GM21447 (cell line): ENCODE results near the gene TUBGCP3.
"Not testable (repeated sequence)": the region's sequence is repeated elsewhere in the genome, so short reads cannot be mapped to it uniquely, and the experiment has no call there.

Source experiments
- ATAC-seq: cut with Tn5 transposase; IDR thresholded peaks from one replicate; pipeline ENCODE4 v1.9.1; 2021; ENCODE audit not compliant: unreplicated experiment

Gene TUBGCP3, protein sequence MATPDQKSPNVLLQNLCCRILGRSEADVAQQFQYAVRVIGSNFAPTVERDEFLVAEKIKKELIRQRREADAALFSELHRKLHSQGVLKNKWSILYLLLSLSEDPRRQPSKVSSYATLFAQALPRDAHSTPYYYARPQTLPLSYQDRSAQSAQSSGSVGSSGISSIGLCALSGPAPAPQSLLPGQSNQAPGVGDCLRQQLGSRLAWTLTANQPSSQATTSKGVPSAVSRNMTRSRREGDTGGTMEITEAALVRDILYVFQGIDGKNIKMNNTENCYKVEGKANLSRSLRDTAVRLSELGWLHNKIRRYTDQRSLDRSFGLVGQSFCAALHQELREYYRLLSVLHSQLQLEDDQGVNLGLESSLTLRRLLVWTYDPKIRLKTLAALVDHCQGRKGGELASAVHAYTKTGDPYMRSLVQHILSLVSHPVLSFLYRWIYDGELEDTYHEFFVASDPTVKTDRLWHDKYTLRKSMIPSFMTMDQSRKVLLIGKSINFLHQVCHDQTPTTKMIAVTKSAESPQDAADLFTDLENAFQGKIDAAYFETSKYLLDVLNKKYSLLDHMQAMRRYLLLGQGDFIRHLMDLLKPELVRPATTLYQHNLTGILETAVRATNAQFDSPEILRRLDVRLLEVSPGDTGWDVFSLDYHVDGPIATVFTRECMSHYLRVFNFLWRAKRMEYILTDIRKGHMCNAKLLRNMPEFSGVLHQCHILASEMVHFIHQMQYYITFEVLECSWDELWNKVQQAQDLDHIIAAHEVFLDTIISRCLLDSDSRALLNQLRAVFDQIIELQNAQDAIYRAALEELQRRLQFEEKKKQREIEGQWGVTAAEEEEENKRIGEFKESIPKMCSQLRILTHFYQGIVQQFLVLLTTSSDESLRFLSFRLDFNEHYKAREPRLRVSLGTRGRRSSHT

DNA sequence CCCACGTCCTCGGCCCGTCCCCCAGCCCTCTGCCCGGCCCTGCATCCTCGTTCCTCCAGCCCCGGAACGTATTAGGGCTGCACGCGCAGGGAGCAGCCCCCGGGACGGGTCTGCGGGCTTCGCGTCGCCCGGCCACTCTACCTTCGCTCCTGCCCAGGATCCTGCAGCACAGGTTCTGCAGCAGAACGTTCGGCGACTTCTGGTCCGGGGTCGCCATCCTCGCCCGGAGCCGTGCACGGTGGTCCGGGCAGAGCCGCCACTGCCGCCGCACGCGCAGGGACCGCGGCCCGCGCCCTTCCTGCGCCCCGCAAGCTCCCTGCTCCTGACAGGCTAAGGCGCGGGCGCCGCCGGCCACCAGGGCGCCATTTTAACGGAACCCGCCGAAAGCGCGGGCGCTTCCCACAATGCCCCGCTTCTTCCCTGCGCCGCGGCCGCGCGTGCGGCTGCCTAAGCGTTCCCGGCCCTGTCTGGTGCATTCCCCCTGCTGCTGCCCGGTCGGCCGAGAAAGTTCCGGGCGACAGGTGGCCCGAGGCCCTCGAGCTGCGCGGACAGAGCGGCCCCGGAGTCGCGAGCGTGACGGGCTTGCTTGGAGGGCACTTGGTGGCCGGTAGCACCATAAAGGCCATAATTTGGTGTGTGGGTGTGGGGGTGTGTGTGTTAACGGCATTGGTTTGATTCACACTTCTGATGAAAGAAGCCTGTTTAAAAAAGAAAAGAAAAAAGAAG, at the start of gene TUBGCP3:
Gene TUBGCP3, minus strand, starts transcription at position 390 of the 726 bp plus-strand sequence. Its CDS starts 173 bp downstream, at position 217.
- ATAC-seq, result peak; percentile 69

DNA sequence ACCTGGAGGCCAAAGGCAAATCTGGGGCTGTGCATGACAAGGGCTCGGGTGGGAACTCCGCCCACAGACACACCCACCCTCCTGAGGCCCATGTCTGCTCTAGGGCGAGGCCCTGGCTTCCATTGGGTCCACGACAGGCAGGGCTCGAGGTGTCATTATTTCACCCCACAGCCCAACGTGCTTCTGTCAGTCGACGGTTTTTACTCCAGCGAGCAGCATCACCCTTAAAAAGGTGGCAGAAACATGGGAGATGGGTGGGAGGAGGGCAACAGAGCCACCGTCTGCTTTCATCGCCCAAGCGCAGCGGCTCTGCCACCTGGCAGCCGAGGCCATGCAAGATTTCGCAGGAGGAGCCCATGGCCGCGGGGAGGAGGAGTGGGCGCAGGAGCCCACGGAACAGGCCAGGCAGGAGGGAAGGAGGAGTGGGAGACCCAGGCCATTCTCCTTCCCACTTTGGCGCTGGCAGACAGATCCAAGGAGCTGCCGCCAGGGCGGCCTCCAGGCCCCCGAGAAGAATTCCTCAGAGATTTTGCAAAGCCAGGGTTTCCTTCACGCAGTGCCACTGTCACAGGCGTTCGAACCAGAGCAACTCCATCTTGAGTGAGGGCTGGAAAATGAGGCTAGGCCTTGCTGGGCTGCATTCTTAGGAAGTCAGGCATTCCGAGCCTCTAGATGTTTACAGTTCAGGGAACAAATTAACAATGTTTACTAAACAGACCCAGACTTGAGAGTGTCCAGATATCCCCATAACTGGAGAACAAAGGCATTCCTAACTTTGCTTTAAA, 49.3 kb upstream of the TUBGCP3 start:
- no peak for ATAC-seq

DNA sequence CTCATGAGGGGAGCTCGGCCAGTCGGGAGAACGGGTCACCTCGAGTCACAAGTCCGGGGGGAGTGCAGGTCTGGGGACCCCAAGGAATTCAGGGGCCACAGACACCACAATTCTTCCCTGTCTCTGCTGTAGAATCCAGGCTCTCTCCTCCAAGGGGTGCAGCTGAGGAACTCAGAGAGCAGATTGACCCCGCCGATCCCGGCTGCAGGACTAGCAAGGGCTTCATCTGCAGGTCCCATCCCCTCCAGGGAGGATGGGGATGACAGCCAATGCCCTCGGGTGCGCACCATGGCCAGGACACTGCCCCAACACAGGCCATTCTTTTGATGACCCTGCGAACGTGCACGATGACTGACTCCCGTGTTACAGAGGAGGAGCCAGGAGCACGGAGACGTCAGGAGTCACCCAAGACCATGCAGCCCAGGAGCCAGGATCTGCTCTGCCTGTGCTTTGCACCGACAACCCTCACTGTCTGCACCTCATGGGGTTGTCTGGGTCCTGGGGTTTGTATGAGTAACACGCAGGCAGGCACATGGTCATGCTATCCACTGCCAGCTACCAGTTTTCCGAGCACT, 48.5 kb upstream of the TUBGCP3 start:
- no peak for ATAC-seq

DNA sequence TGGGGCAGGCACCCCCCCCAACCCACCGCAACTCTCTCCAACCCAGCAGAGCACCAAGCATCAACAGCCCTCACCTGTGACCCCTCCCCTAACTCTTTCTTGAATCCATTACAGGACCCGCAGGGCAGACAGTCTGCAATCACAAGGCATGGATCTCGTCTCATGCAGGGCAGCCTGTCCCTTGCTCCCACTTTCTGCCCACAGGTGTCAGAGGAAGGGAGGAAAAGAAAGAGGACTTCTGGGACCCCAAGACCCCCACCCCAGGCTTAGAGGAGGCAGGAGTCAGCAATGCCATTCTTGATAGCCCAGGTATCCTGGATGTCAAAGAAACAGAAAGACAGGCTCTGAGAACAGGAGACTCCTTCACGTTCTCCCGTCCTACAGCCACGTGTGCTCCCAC, 47.4 kb upstream of the TUBGCP3 start:
- no peak for ATAC-seq

DNA sequence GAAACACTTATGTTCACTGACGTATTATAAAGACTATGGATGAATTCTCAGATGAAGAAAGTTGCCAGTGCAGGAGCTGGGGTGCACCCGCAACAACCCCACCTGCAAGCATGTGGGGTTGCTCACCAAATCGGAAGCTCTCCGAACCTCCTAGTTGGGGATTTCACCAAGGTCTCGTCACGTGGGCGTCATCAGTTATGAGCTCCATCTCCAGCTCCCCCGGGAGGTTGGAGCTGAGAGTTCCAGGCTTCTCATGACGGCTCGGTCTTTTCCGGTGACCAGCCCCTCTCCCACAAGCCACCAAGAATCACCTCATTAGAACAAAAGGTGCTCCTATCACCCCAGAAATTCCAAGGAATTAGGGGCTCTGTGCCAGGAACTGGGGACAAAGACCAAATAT, 46.1 kb upstream of the TUBGCP3 start:
- no peak for ATAC-seq

DNA sequence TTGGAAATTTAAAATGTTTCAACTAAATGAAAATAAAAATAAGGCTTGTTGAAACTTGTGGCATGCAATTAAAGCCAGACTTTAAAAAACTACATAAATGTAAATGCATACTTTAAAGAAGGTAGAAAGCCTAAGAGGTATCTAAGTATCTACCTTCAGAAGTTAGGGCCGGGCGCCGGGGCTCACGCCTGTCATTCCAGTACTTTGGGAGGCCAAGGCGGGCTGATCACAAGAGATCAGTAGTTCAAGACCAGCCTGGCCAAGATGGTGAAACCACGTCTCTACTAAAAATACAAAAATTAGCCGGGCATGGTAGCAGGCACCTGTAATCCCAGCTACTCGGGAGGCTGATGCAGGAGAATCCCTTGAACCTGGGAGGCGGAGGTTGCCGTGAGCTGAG, 42.3 kb upstream of the TUBGCP3 start:
- ATAC-seq, result not testable (repeated sequence)

DNA sequence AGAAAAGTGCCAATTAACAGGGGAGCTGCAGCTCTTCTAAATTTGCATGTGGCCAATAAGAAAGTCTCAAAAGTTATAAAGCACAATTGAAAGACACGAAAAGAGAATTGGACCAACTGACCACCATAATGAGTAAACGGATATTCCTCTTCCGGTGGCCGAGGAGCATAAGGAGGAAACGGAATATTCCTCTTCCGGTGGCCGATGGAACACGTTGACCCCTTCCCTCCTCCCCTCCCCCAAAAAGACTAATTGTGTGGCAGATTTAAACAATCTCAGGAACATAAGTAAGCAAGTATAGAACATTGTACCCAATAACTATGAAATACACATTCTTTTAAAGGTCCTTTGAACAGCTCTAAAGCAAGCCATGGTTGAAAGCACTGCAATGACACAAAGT, 41.2 kb upstream of the TUBGCP3 start:
- no peak for ATAC-seq

DNA sequence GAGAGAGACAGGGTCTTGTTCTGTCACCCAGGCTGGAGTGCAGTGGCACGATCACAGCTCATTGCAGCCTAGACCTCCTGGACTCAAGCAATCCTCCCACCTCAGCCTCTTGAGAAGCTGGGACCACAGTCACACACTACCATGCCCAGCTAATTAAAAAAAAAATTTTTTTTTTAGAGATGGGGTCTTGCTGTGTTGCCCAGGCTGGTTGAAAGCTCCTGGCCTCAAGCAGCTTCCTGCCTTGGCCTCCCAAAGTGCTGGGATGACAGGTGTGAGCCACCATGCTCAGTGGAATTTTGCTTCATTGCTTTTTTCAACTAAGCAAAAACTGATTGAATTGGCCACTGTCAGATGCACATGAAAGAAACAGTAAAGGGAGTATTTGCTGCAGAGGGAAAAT, 39.7 kb upstream of the TUBGCP3 start:
- not testable (repeated sequence) for ATAC-seq

DNA sequence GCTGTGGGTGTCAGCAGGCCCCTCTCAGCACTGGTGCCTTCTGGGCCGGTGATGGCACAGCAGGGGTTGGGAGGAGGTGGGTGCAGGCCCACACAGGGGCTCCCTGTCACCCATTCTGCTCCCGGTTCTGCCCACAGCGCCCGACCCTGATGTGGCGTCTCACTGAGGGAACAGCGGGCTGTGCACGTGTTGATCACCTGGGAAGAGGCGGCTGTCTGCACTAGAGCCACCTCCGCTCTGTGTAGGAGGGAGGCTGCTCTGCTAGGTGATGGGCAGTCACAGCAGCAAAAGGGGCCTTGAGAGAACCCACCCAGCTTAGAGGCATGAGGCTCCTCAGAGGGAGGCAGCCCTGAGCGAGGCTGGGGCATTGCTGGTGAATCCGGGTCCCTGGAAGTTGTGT, 39.2 kb upstream of the TUBGCP3 start:
- ATAC-seq, result no peak

DNA sequence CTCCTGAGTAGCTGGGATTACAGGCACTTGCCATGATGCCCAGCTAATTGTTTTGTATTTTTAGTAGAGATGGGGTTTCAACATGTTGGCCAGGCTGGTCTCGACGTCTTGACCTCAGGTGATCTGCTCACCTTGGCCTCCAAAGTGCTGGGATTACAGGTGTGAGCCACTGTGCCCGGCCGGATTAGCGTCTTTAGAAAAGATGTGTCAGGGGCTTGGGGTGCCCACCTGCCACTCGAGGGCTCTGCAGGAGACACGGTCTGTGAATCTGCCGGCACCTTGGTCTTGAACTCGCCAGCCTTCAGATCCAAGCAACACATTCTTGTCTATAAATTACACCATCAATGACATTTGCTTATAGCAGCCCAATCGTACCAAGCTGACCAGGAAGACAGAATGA, 38.8 kb upstream of the TUBGCP3 start:
- ATAC-seq, result no peak

DNA sequence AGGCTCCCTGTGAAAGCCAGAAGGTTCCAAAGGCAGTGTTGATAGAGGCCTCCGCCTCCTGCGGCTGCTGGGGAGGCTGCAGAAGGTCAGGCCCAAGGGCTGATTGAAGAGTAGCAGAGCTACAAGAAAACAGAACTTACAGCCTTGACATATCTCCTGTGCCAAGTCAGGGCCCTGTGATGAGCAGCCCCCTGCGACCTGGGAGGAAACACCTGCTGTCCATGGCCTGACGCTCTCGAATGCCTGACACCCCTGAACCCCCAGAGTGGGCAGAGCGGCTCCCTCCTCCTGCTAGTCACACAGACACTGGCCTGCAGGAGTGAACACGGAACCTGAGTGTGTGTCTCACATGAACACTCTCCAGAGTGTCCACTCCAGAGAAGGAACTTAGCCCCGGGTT, 38.2 kb upstream of the TUBGCP3 start:
- no peak for ATAC-seq

DNA sequence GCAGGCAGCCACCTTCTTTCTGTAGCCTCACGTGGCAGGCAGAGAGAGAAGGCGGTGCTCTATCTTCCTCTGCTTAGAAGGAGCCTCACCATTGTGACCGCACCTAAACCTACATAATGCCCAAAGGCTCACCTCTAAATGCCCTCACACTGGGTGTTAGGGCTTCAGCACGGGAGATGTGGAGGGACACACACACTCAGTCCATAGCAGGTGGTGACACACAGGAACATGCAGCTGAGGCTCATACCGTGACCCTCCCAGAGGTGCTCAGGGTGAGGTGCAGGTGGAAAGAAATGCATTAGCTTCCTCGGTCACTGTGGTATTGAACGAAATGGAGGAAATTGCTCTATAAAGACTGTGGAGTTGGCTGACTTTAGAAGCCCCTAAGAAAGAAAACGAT, 37.7 kb upstream of the TUBGCP3 start:
- ATAC-seq, result no peak

DNA sequence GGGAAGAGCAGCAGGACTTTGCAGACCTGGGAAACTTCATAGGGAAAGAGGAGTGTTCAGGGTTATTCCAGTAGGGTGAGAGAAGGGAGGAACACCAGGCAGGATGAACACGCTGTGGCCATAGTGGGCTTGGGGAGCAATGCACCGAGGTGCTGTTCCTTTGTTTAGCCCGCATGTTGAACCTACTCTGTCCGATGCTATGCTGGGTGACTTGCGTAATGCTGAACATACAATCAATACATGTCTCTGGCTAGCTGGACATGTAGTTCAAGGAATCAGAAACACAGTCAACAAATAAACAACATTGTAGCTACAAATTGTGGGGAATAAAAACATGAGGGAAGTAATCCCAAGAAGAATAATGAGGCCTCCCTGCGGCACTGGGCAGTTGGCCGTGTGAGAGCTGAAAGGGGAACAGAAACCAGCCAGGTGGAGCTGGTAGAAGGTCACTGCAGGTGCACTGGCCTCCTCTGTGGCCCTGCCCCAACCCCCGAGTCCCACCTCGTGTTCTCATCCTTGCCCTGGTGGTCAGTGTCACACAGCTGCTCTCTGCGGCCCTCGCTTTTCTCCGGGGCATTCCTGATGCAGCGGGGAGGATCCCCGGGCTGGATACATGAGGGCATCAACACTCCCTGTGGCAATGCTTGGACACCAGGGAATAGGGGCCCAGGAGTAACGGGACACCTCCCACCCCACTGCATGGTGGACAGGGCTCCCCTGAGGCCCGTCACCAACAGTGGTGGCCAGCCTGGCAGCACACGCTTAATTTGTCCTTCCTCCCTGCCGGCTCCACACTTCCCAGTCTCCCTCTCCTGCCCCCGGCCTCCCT, 36.9 kb upstream of the TUBGCP3 start:
- no peak for ATAC-seq

DNA sequence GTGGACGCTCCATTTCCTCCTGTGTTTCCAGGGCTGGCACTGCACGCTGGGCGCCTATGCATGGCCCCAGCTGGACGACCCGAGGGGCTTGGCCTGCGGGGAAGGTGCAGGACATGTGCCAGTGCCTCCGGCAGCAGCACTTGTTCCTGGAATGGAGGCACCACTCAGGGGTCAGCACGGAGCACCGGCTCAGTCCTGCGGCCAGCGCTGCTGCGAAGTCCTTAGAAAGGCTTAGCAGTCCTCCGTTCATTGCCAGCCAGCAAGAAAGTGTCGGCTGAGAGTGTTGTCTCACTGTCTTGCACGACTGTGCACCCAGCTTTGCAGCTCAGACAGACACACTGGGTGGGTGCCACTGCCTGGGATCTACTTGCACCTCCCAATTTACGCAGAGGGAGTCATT, 36.1 kb upstream of the TUBGCP3 start:
- ATAC-seq, result no peak

DNA sequence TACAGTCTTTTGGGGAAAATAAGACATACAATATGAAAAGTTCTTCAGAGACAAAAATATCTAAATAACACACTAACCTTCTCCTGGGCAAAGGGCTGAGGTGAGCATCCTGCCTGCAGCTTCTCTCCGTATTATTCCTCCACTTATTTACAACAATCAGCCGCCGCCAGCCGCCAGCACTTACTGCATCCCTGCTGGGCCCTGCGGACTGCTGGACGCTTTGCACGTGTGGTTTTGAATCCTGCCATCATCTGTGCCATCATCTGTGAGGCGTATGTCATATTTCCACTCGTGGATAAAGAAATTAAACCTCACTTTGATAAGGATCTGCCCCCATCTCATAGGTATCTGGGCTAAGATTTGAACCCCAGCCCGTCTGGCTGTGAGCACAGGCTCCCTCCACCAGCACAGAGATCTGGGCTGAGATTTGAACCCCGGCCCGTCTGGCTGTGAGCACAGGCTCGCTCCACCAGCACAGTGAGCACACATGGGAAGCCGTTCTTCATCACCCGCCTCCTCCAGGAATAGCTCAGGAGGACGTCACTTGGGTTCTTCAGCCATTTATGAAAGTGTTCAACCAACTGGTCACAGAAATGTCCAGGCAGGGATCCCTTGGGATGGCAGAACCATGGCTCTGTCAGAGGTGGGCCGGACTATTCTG, 35.2 kb upstream of the TUBGCP3 start:
- no peak for ATAC-seq

DNA sequence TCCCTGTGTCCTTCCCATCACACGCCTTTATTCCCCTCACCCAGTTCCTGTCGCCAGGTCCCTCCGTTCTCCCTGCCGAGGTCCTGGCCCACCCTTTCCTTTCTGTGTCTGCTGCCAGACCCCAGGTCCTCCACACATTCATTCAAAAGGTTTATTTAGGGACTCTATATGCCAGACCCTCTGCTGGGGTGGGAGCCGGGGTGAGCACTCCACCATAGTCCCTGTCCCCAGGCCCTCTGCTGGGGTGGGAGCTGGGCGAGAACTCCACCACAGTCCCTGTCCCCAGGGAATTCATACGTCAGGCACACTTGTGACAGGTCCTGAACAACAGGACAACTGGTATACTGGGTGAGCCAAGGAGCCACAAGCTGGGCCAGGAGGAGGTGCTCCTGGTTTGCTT, 34.4 kb upstream of the TUBGCP3 start:
- no peak for ATAC-seq

DNA sequence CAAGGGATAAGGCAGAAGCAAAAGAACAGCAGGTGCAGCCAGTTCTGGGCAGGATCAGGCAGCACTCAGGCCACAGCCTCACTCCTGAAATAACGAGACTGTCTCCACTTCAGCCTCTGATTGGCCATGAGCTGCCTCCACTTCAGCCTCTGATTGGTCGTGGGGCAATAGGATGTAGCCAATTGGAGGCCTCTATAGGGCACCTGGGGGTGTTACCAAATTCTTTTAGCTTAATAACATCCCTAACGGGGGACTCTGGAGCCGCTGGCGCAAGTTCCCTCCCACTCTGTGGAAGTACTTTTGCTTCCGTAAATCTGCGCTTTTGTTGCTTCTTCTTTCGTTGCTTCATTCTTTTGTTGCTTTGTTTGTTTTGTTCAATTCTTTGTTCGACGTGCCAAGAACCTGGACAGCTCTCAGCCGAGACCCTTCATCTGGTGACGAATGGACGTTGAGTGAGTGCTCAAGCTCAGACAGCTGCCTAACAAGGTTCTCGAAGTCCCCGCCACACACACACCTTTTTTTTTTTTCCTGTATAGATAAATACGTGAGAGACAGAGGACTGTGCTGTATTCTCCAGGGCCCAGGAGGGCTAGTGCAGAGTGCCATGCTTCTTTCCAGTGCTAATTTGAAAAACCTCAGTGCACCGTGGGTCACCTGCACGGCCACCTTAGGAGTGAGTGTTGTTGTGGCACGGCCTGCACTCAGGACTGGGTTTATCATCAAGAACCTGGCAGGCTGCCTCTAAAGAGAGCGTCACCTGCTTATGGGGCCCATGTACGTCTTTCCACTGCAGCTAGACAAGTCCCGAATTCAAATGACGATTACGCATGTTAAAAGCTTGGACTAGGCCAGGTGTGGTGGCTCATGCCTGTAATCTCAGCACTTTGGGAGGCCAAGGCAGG, 32.0 kb upstream of the TUBGCP3 start:
- no peak for ATAC-seq

DNA sequence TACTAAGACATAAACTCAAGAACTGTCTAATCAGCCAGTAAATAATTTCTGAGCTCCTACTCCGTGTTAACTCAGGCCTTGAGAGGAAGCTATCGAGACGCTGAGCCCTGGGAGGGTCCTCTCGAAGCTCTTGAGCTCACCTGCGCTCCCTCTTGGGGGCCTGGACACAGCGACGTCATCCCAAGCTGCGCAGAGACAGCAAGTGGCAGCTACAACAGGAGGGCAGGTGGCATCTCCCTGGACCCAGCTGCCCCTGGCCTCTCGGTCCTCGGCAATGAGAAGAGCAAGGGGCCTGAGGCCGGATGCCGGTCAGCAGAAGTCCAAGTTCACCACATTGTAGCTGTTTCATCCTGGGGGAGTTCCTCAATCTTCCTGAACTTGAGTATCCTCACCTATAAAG, 30.5 kb upstream of the TUBGCP3 start:
- no peak for ATAC-seq
